Esophagus squamous epithelium (tissue), 4 donors: Measurements from ENCODE around the gene IGSF9.

ENCODE experiments used
- CTCF ChIP-seq, 6 experiments: fragments of 450-650 bp in 4 of 6; fragments of 200-600 bp in 2 of 6; sonication (generic) in 2 of 6; IDR thresholded peaks; one replicate each; pipeline ENCODE4 v1.5.1; 2016 to 2019; ENCODE audit warnings: antibody characterized with exemption in 6 of 6, mild to moderate bottlenecking in 4 of 6, moderate library complexity in 4 of 6
- POLR2A ChIP-seq, 4 donors: fragments of 450-650 bp; IDR thresholded peaks; one replicate each; pipeline ENCODE4 v1.6.1; 2017; ENCODE audit warnings: antibody characterized with exemption in 4 of 4, mild to moderate bottlenecking in 4 of 4, moderate library complexity in 3 of 4

DNA sequence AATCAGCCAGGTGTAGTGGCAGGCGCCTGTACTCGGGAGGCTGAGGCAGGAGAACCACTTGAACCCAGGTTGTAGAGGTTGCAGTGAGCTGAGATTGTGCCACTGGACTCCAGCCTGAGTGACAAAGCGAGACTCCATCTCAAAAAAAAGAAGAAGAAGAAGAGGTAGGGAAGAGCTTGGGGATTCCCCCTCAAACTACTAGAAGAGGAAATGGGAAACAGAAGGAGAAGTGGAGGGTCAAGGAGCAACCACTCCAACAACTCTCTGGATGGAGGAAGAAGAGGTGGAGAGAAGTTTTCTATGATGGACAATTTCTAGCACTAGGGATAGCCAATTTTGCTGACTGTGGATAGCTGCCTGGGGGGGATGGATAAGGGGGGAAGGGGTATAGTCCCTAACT, 23.5 kb upstream of the IGSF9 start:
- TF ChIP-seq CTCF (IDR thresholded peaks at IDR 0.05) (no peak), POLR2A (IDR thresholded peaks at IDR 0.05) (no peak)
